HG03565 (cell line): ENCODE measurements around the gene PZP.

Experiments used
- ATAC-seq: cut with Tn5 transposase; IDR thresholded peaks from one replicate; pipeline ENCODE4 v1.9.1; 2021; ENCODE audit warnings: mild to moderate bottlenecking, moderate library complexity; ENCODE audit not compliant: unreplicated experiment

The PZP gene

DNA sequence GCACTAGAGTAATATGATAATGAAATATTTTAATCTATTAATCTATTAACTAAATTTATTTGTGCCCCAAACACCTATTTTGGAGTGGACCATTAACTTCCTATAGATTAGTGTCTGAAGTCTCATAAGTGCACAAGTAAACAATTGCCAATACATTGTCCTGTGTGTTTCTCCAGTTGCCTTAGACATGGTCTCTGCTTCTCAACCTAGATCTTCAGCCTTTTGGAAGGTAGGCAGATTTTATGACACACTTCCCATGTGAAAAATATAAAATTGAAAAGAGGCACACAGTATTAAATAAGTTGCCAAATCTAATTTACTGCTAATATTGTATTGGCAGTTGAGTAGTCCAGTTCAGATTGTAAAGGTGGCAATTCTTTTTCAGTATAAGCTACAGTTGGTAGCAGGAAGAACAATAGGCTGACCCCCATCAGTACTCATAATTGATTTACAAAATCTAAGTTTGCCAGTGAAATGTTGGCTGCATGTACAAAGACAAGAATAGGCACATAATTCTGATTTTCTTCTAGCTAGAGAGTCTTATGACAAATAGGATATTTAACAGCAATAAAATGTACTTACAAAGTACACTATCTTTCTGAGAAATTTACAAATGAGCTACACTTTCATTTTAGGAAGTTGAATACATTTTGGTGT is 103.3 kb downstream of the PZP start:
- no peak for ATAC-seq

- no peak for ATAC-seq
Observed at GRCh38 chr12:9104087-9104486, 104.1 kb downstream of the PZP start.

DNA sequence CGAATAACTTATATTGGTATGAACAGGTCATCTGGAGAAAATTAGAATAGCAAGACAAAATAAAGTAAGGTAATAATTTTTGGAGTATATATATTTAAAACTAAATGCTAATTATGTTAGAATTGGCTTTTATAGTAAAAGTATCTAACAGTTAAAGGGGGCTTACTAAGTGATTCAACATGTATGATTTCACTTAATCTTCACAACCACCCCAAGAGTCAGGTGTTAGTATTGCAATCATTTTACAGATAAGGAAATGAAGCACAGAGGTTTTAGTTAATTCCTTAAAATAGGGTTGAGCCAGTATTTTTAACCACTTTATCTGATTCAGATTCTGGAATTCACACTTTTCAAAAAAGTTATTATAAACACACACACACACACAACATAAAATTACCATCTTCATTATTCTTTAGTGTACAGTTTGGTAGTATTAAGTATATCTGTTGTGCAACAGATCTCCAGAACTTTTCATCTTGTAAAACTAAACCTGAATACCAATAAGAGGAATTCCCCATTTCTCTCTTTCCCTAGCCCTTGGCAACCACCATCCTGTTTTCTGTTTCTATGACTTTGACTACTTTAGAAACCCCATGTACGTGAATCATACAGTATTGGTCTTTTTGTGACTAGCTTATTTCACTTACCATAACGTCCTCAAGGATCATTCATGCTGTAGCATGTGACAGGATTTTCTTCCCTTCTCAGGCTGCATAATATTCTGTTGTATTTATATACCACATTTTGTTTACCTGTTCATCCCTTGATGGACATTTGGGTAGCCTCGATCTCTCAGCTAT is 104.9 kb downstream of the PZP start:
- no peak for ATAC-seq

GRCh38 chr12:9101018-9101687 is 107.0 kb downstream of the PZP start:
- no peak for ATAC-seq

DNA sequence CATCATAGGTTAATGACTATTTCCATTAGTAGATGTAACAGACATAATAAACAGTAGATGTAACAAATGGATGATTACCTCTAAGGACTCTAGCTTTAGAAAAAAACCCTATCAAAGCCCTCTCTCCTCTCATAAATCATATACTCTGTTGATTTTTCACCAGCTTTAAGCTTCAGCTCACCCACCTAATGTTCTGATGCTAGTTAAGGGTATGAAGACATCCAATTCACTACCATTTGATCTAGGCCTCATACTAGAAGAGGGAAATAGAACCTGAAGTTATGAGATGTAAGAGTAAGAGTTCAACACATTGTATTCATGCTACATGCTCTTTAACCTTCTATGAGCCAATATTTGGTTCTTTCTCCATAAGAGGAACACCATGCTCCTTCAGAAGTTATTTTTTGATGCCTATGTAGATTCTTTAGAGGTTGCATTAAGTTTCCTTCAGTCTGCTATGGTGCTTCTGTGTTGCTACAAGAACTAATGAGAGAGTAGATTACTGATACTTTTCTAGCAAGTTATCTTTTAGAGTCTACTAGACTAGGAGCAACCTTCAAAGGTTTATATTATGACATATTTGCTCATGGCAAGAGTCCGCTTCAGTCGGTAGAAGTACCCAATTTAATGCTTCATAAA is 108.5 kb downstream of the PZP start:
- ATAC-seq, result no peak
